22Rv1 (cell line): ENCODE measurements around the gene R3HCC1L.

Source experiments
- H3K27ac ChIP-seq: fragments of 450-650 bp; 2 replicates; pipeline ENCODE4 v1.5.1; 2017
- CTCF ChIP-seq: fragments of 450-650 bp; IDR thresholded peaks from 2 replicates; pipeline ENCODE4 v1.5.1; 2017; ENCODE audit warnings: mild to moderate bottlenecking
- ZFX ChIP-seq: fragments of 450-650 bp; IDR thresholded peaks from 2 replicates; pipeline ENCODE4 v1.6.1; 2017; ENCODE audit warnings: antibody characterized with exemption, borderline replicate concordance

Gene R3HCC1L

DNA sequence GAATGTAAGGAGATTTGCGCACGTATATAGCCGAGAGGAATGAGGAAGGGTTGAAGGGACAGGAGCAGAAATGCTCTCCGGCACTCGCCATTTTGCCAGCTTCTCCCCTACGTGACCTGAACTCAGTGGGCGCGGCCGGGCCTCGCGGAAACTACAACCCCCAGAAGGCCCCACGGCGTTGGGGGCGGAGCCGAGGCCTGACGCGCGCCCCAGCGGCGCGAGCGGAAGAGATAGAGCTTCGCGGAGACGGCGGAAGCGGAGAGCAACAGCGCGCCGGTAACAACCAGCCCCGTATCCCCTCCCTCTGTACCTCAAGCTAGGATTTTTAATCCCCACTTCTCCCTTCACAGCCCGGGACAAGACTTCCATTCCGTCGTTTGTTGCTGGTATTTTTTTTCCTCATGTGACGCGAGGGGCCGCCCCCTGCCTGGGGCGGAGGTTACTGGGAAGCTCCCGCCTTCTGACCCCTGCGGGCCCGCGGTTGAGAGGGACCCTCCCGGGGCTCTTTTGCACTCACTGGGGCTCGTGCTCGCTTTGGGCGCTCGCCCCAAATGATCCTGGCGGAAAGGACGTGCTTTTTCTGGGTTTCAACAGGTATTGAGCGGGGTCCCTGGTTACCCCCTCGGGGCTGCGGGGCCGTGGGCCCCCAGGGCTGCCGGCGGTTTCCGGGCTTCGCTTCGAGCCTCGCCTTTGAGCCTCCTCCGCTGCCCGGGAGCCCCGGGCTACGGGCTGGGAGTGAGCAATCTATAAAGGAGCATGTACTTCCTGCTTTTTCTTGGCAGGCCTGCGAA lies at the start of gene R3HCC1L:
R3HCC1L (plus strand) TSS at position 227 of the 791 bp plus-strand sequence. CDS start 73,458 bp downstream, outside the sequence.
- TF ChIP-seq ZFX (no peak), CTCF (no peak)
- H3K27ac ChIP-seq, result peak within 1 kb of the TSS; percentile 74

GRCh38 chr10:98085238-98085637 lies 49.2 kb upstream of the R3HCC1L start:
- TF ChIP-seq ZFX (no peak), CTCF (no peak)
- no peak overlapping the region for H3K27ac ChIP-seq

DNA sequence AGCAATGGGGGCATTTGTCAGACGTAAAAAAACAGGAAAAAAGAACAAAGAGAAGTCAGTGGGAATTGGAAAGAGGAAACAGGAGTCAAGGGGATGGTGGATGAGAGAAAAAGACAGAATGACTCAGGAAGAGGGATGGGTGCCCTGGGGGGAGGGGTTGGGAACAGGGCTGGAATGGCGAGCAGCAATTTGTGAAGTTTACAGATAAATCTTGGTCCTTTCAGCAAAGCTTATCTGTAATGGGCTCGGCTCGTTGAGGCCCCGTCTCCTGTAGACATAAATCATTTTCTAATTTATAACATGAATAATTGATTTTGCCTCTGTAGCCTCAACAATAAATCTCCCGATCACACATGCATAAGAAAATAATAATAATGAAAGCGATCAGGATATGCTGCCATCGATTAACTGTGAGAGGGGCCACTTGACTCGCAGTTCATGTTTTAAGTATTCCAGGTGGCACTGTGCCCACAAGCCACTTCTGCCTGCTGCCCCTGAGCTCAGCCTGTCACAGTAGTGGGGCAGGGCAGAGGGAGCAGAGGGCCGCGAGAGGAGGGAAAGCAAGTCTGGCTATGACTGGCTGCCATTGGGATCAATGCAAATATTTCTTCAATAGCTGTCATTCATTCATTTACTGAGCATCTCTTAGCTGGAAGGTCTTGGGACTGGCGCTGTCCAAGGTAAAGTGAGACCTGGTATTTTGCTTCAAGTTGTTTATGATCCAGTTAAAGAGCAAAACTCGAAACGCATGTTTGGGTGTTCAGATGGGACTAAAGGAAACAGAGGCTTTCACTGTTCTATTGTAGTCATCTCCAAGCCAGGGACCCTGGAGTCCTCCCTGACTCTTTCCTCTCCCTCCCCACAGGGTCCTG lies 47.4 kb upstream of the R3HCC1L start:
- TF ChIP-seq CTCF, result no peak
- TF ChIP-seq ZFX, result no peak

GRCh38 chr10:98088186-98088971 lies 46.1 kb upstream of the R3HCC1L start:
- no peak overlapping the region for H3K27ac ChIP-seq
- TF ChIP-seq ZFX (no peak), CTCF (no peak)

More for the DNA sequence above, 47.4 kb upstream of the R3HCC1L start:
- no peak overlapping the region for H3K27ac ChIP-seq

DNA sequence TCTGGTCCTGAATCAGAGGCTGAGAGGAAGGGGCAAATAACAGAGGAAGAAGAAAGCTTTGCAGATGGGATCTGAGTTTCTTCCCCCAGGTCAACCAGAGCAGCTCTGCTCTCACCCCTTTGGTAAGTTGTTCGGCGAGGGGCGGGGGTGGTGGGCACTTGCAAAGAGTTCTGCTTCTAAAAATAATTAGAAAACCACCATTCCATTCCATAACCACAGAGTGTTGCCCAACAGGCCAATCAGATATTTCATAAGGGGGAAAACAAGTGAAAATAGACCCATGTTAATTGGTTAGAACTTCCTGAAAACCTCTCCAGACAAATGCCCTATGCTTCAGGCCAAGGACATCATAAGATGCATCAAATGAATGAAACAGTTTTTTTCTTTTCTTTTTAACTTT lies 43.6 kb upstream of the R3HCC1L start:
- no peak overlapping the region for H3K27ac ChIP-seq
- TF ChIP-seq ZFX, result no peak
- no peak for TF ChIP-seq CTCF

- TF ChIP-seq CTCF (no peak), ZFX (no peak)
Observed at GRCh38 chr10:98096316-98096715, 38.1 kb upstream of the R3HCC1L start.

More at GRCh38 chr10:98096316-98096715, 38.1 kb upstream of the R3HCC1L start:
- H3K27ac ChIP-seq, result no peak overlapping the region
